ENCODE data around the gene MELTF. TPM values are rescaled to one million over a fixed set of nuclear protein-coding genes. Genes with fewer than 3 reads are reported as not detected.

MELTF gene
- total and polyA plus RNA-seq, 9 of the 15 experiments (the other 6 are each of a cell fraction or from before 2014, with no cell fraction given): 0.35 to 10.5 (median 4.5) TPM

DNA sequence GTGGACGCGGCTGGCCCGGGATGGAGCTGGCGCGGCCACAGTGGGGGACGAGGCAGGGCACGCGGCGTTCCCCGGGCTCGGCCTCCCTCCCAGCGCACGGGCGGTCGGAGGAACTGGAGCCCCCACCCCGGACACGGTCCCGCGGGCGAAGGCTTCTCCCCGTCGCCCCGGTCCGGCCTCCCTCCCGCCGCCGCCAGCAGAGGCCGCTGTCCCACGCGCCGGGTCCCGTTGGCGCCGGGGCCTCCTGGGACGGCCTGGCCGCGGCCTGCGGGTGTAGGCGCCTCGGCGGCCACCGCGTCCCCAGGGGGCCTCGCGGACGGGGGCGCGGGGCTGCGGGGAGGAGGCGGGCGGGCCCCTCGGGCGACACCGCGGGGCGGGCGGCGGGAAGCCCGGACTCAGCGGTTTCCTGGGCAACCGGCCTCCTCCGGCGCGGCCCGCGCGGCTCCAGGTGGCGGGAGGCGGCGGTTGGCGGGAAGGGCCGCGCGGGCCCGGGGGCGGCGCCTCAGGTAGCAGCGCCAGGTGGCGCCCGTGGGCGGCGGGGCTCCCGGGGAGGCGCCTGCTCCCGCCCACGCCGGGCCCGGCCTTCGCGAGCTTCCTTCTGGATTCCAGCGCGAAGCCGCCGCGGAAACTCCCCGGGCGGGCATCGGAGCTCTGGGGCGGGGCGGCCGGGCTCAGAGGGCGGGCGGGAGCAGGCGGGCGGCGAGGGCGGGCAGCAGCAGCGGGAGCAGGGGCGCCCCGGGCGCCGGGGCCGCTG is 26.7 kb downstream of the MELTF start (continued):
- TF ChIP-seq, protein P1, sequence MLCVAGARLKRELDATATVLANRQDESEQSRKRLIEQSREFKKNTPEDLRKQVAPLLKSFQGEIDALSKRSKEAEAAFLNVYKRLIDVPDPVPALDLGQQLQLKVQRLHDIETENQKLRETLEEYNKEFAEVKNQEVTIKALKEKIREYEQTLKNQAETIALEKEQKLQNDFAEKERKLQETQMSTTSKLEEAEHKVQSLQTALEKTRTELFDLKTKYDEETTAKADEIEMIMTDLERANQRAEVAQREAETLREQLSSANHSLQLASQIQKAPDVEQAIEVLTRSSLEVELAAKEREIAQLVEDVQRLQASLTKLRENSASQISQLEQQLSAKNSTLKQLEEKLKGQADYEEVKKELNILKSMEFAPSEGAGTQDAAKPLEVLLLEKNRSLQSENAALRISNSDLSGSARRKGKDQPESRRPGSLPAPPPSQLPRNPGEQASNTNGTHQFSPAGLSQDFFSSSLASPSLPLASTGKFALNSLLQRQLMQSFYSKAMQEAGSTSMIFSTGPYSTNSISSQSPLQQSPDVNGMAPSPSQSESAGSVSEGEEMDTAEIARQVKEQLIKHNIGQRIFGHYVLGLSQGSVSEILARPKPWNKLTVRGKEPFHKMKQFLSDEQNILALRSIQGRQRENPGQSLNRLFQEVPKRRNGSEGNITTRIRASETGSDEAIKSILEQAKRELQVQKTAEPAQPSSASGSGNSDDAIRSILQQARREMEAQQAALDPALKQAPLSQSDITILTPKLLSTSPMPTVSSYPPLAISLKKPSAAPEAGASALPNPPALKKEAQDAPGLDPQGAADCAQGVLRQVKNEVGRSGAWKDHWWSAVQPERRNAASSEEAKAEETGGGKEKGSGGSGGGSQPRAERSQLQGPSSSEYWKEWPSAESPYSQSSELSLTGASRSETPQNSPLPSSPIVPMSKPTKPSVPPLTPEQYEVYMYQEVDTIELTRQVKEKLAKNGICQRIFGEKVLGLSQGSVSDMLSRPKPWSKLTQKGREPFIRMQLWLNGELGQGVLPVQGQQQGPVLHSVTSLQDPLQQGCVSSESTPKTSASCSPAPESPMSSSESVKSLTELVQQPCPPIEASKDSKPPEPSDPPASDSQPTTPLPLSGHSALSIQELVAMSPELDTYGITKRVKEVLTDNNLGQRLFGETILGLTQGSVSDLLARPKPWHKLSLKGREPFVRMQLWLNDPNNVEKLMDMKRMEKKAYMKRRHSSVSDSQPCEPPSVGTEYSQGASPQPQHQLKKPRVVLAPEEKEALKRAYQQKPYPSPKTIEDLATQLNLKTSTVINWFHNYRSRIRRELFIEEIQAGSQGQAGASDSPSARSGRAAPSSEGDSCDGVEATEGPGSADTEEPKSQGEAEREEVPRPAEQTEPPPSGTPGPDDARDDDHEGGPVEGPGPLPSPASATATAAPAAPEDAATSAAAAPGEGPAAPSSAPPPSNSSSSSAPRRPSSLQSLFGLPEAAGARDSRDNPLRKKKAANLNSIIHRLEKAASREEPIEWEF (CRISPR knock-in tag; IDR thresholded peaks at IDR 0.05): no peak
- TF ChIP-seq, protein P2, sequence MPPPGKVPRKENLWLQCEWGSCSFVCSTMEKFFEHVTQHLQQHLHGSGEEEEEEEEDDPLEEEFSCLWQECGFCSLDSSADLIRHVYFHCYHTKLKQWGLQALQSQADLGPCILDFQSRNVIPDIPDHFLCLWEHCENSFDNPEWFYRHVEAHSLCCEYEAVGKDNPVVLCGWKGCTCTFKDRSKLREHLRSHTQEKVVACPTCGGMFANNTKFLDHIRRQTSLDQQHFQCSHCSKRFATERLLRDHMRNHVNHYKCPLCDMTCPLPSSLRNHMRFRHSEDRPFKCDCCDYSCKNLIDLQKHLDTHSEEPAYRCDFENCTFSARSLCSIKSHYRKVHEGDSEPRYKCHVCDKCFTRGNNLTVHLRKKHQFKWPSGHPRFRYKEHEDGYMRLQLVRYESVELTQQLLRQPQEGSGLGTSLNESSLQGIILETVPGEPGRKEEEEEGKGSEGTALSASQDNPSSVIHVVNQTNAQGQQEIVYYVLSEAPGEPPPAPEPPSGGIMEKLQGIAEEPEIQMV (tag; conservative IDR thresholded peaks at IDR 0.05; ENCODE audit: low read depth): no peak
- TF ChIP-seq U2AF2 (optimal IDR thresholded peaks at IDR 0.05; ENCODE audit: low read depth, low read length) (no peak), FOXK1 (CRISPR knock-in tag; IDR thresholded peaks at IDR 0.05; ENCODE audit: borderline replicate concordance) (no peak), CC2D1A (IDR thresholded peaks at IDR 0.05) (no peak), DDX20 (tag; IDR thresholded peaks at IDR 0.05; ENCODE audit: low read depth) (no peak), ZNF41 (CRISPR knock-in tag; conservative IDR thresholded peaks at IDR 0.05) (no peak)
- TF ChIP-seq, protein P3, sequence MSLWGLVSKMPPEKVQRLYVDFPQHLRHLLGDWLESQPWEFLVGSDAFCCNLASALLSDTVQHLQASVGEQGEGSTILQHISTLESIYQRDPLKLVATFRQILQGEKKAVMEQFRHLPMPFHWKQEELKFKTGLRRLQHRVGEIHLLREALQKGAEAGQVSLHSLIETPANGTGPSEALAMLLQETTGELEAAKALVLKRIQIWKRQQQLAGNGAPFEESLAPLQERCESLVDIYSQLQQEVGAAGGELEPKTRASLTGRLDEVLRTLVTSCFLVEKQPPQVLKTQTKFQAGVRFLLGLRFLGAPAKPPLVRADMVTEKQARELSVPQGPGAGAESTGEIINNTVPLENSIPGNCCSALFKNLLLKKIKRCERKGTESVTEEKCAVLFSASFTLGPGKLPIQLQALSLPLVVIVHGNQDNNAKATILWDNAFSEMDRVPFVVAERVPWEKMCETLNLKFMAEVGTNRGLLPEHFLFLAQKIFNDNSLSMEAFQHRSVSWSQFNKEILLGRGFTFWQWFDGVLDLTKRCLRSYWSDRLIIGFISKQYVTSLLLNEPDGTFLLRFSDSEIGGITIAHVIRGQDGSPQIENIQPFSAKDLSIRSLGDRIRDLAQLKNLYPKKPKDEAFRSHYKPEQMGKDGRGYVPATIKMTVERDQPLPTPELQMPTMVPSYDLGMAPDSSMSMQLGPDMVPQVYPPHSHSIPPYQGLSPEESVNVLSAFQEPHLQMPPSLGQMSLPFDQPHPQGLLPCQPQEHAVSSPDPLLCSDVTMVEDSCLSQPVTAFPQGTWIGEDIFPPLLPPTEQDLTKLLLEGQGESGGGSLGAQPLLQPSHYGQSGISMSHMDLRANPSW (CRISPR knock-in tag; IDR thresholded peaks at IDR 0.05): no peak
- TF ChIP-seq, protein P4, sequence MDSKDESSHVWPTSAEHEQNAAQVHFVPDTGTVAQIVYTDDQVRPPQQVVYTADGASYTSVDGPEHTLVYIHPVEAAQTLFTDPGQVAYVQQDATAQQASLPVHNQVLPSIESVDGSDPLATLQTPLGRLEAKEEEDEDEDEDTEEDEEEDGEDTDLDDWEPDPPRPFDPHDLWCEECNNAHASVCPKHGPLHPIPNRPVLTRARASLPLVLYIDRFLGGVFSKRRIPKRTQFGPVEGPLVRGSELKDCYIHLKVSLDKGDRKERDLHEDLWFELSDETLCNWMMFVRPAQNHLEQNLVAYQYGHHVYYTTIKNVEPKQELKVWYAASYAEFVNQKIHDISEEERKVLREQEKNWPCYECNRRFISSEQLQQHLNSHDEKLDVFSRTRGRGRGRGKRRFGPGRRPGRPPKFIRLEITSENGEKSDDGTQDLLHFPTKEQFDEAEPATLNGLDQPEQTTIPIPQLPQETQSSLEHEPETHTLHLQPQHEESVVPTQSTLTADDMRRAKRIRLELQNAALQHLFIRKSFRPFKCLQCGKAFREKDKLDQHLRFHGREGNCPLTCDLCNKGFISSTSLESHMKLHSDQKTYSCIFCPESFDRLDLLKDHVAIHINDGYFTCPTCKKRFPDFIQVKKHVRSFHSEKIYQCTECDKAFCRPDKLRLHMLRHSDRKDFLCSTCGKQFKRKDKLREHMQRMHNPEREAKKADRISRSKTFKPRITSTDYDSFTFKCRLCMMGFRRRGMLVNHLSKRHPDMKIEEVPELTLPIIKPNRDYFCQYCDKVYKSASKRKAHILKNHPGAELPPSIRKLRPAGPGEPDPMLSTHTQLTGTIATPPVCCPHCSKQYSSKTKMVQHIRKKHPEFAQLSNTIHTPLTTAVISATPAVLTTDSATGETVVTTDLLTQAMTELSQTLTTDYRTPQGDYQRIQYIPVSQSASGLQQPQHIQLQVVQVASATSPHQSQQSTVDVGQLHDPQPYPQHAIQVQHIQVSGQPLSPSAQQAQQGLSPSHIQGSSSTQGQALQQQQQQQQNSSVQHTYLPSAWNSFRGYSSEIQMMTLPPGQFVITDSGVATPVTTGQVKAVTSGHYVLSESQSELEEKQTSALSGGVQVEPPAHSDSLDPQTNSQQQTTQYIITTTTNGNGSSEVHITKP (IDR thresholded peaks at IDR 0.05; ENCODE audit: partially characterized antibody): no peak
- TF ChIP-seq, protein P5, sequence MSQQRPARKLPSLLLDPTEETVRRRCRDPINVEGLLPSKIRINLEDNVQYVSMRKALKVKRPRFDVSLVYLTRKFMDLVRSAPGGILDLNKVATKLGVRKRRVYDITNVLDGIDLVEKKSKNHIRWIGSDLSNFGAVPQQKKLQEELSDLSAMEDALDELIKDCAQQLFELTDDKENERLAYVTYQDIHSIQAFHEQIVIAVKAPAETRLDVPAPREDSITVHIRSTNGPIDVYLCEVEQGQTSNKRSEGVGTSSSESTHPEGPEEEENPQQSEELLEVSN (IDR thresholded peaks at IDR 0.05; ENCODE audit: borderline replicate concordance in 1 of 2, extremely low read depth in 1 of 2, insufficient read depth in 1 of 2, insufficient read length in 1 of 2, low read depth in 1 of 2, low read length in 1 of 2, poor library complexity in 1 of 2, severe bottlenecking in 1 of 2): peak; percentile 92 to 99

Measured in K562 (cell line).